Measurements from ENCODE around the gene USP25. TPM values are rescaled to one million over a fixed set of nuclear protein-coding genes. Genes with fewer than 3 reads are reported as not detected.

The USP25 gene
- total and polyA plus RNA-seq, 10 donors = 9.3 to 62.2 (median 48.2) TPM

DNA sequence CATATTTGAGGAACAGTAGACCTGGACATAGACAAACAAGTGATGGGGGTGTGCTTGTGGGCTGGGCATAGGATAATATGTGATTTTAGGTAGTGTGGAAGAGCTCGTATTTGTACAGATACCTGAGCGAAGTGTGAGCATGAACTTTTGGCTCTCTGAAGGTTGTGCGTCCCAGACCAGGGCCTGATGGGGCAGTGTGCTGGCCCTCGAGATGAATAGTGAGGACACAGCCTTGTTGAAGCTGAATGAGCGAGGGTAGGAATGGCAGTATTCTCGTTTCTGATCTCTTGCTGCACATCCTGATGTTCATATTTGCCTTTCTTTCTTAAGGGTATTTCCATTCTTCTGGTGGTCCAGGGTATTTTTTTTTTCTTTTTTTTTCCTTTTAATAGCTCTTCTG lies 41.5 kb downstream of the USP25 start:
- H3K27ac ChIP-seq = no peak overlapping the region
- no peak for DNase-seq
- H3K4me1 ChIP-seq = peaks cover 0 to 55% (median 8%) of the 10 kb centered on the region in 6 donors
- intact Hi-C loops (cut with DNase I; ENCODE audit: low total_unique reads) = no loop called here
- peaks cover 0 to 38% (median 3%) of the 10 kb centered on the region in 6 donors for H3K36me3 ChIP-seq
- 89 to 97% (median 96%) methylated on average over 6 of the region's 6 CpGs for WGBS, 5 donors
- no peaks in the 10 kb centered on the region for H3K9me3 ChIP-seq
- H3K27me3 ChIP-seq (replicated peaks in 1 of 7) = no peaks in the 10 kb centered on the region
- H3K4me3 ChIP-seq = no peak overlapping the region
- TF ChIP-seq POLR2AphosphoS5 (IDR thresholded peaks at IDR 0.05) (no peak), POLR2A (IDR thresholded peaks at IDR 0.05) (no peak)
- TF ChIP-seq, protein P1, sequence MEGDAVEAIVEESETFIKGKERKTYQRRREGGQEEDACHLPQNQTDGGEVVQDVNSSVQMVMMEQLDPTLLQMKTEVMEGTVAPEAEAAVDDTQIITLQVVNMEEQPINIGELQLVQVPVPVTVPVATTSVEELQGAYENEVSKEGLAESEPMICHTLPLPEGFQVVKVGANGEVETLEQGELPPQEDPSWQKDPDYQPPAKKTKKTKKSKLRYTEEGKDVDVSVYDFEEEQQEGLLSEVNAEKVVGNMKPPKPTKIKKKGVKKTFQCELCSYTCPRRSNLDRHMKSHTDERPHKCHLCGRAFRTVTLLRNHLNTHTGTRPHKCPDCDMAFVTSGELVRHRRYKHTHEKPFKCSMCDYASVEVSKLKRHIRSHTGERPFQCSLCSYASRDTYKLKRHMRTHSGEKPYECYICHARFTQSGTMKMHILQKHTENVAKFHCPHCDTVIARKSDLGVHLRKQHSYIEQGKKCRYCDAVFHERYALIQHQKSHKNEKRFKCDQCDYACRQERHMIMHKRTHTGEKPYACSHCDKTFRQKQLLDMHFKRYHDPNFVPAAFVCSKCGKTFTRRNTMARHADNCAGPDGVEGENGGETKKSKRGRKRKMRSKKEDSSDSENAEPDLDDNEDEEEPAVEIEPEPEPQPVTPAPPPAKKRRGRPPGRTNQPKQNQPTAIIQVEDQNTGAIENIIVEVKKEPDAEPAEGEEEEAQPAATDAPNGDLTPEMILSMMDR (IDR thresholded peaks at IDR 0.05 in 8 of 11, conservative IDR thresholded peaks at IDR 0.05 in 3 of 11) = no peak

DNA sequence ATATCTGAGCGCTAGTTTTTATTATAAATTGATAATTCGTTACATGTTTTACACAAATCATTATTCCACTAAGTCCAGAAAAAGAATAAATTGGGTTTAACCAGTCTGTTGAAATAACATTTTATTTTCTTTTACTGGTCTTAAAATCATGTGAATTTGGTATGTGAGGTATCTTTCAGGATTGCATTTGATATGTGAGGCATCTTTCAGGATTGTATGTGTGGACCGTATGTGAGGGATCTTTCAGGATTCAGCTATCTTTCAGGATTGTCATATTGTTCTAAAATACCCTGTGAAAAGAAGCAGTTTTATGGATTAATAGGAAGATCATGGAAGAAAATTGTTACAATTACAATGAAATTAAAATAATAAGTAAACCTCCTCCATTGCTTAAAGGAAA lies 42.9 kb downstream of the USP25 start:
- TF ChIP-seq POLR2A (IDR thresholded peaks at IDR 0.05) (no peak), POLR2AphosphoS5 (IDR thresholded peaks at IDR 0.05) (no peak)
- TF ChIP-seq, protein P1 (IDR thresholded peaks at IDR 0.05 in 8 of 11, conservative IDR thresholded peaks at IDR 0.05 in 3 of 11) = no peak
- Histone ChIP-seq H3K4me3 (no peak overlapping the region), H3K27me3 (replicated peaks in 1 of 7) (no peaks in the 10 kb centered on the region), H3K27ac (no peak overlapping the region), H3K4me1 (peaks cover 0 to 55% (median 15%) of the 10 kb centered on the region in 6 donors), H3K36me3 (peaks cover 0 to 26% (median 0%) of the 10 kb centered on the region in 6 donors), H3K9me3 (no peaks in the 10 kb centered on the region)
- no peak for DNase-seq
- WGBS, 5 donors = 75 to 99% (median 97%) methylated on average over 3 of the region's 3 CpGs
- intact Hi-C loops (cut with DNase I; ENCODE audit: low total_unique reads) = no loop called here

DNA sequence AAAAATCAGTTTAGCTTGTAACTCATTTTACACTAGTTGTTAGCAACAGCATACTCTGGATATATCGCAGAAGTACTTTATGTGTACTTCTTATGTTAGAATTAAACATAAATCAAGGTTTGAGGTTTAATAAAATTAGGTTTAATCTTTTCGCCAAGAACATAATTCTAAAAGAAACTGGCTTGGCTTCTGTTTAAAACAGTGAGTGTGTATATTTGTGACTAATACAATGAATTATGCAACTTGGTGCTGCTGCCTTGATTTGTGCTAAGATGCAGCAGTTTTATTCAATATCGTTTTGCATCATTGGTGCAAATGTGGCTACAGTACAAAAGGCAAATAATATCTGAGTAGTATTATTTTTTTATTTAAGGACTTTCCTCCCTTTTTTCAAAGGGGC lies 44.8 kb downstream of the USP25 start:
- no peak overlapping the region for H3K27ac ChIP-seq
- H3K4me1 ChIP-seq = peaks cover 0 to 48% (median 15%) of the 10 kb centered on the region in 6 donors
- intact Hi-C loops (cut with DNase I; ENCODE audit: low total_unique reads) = no loop called here
- TF ChIP-seq POLR2AphosphoS5 (IDR thresholded peaks at IDR 0.05) (no peak), POLR2A (IDR thresholded peaks at IDR 0.05) (no peak)
- H3K36me3 ChIP-seq = peaks cover 0 to 15% (median 1%) of the 10 kb centered on the region in 6 donors
- no peak for DNase-seq
- H3K4me3 ChIP-seq = no peak overlapping the region
- WGBS, 5 donors = 79 to 96% (median 96%) methylated on average over 3 of the region's 3 CpGs
- H3K9me3 ChIP-seq = no peaks in the 10 kb centered on the region
- H3K27me3 ChIP-seq (replicated peaks in 1 of 7) = no peaks in the 10 kb centered on the region

DNA sequence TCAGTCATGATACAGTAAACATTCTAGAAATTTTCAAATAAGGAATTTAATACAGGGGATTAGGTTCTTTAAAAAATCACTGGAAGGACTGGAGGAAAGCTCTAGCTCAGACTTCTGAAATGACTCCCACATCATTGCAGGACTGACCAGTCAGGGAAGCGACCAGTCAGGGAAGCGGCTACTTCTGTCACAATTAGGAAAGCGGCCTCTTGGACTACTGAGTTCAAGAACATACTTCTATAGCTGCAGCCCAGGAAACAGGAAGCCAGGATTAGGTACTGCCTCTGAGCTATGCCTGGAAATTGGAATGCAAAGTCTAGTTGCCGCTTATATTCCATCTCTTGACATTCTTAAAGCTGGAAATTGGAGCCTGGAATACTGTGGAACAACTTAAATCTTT lies 45.5 kb downstream of the USP25 start:
- H3K36me3 ChIP-seq = peaks cover 0 to 18% (median 1%) of the 10 kb centered on the region in 6 donors
- no peak overlapping the region for H3K4me3 ChIP-seq
- WGBS, 5 donors = 90 to 97% (median 91%) methylated on average over 4 of the region's 4 CpGs
- no peak for DNase-seq
- intact Hi-C loops (cut with DNase I; ENCODE audit: low total_unique reads) = no loop called here
- no peaks in the 10 kb centered on the region for H3K9me3 ChIP-seq
- H3K4me1 ChIP-seq = peaks cover 0 to 44% (median 15%) of the 10 kb centered on the region in 6 donors
- no peaks in the 10 kb centered on the region for H3K27me3 ChIP-seq (replicated peaks in 1 of 7)
- TF ChIP-seq, protein P1 (IDR thresholded peaks at IDR 0.05 in 8 of 11, conservative IDR thresholded peaks at IDR 0.05 in 3 of 11) = no peak
- TF ChIP-seq POLR2A (IDR thresholded peaks at IDR 0.05) (no peak), POLR2AphosphoS5 (IDR thresholded peaks at IDR 0.05) (no peak)
- H3K27ac ChIP-seq = no peak overlapping the region

DNA sequence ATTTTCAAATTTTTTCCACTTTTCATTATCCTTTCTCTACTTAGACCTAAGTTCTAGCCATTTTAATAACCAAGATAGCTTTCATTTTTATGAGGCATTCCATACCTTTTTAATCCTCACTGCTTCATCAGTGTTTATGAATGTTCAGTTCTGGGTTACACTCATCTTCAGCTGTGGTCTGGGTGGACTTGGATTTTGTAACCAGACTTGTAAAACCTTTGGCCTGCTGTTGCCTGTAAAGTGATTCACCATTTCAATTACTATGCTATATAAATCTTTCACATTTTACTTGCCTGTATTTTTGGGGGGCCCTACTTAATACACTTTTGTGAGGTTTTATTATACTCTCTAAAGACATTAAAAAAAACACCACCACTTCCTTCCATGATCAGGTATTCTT lies 46.2 kb downstream of the USP25 start:
- TF ChIP-seq POLR2AphosphoS5 (IDR thresholded peaks at IDR 0.05) (no peak), POLR2A (IDR thresholded peaks at IDR 0.05) (no peak)
- TF ChIP-seq, protein P1 (IDR thresholded peaks at IDR 0.05 in 8 of 11, conservative IDR thresholded peaks at IDR 0.05 in 3 of 11) = no peak
- no peak overlapping the region for H3K4me3 ChIP-seq
- intact Hi-C loops (cut with DNase I; ENCODE audit: low total_unique reads) = no loop called here
- H3K27me3 ChIP-seq (replicated peaks in 1 of 7) = no peaks in the 10 kb centered on the region
- H3K9me3 ChIP-seq = no peaks in the 10 kb centered on the region
- H3K36me3 ChIP-seq = peaks cover 0 to 25% (median 3%) of the 10 kb centered on the region in 6 donors
- DNase-seq = no peak
- H3K27ac ChIP-seq = no peak overlapping the region
- peaks cover 0 to 37% (median 15%) of the 10 kb centered on the region in 6 donors for H3K4me1 ChIP-seq
